AG04449 (cell line): ENCODE measurements around the gene JTB.

Experiments
- CTCF ChIA-PET: fragments of 350-600 bp; formaldehyde crosslinking; extraction: SDS; loops from one replicate; lab custom pipeline; 2021; ENCODE audit warnings: antibody characterized with exemption; lab: Yijun Ruan, JAX
- POLR2A ChIA-PET: fragments of 400-600, 350-600 bp; formaldehyde crosslinking; extraction: SDS; loops from one replicate; lab custom pipeline; 2020; ENCODE audit warnings: antibody characterized with exemption, inconsistent platforms; lab: Yijun Ruan, JAX
- DNase-seq: peaks from one replicate; pipeline ENCODE4 v3.0.0-alpha.2; 2010; ENCODE audit warnings: low read depth, low spot score
- H3K4me3 ChIP-seq: 2 replicates; pipeline ENCODE4 v1.5.1; 2011; ENCODE audit warnings: low read depth, mild to moderate bottlenecking, control low read depth, low read length
- CTCF ChIP-seq: IDR thresholded peaks from one replicate; pipeline ENCODE4 v1.5.1; 2011; ENCODE audit warnings: mild to moderate bottlenecking, moderate library complexity, low read length, control low read depth, inconsistent platforms; ENCODE audit not compliant: insufficient read depth; ENCODE audit errors: missing control alignments

JTB gene

GRCh38 chr1:153956997-153957715, 20.3 kb downstream of the JTB start:
- ChIA-PET CTCF (interaction anchor here (0.7 to 5.6 kb wide), 6 partner anchors 10 to 137 kb away, joined by 3 to 83 read pairs (median 4); partner anchors contain the start of gene DENND4B), POLR2A (interaction anchor here (0.7 to 2.7 kb wide), 5 partner anchors 8 to 331 kb away, joined by 3 to 18 read pairs (median 4); partner anchors contain the start of genes CREB3L4 and DENND4B)
- H3K4me3 ChIP-seq = peak overlapping the region; percentile 94
- DNase-seq = no peak
- TF ChIP-seq CTCF = no peak

DNA sequence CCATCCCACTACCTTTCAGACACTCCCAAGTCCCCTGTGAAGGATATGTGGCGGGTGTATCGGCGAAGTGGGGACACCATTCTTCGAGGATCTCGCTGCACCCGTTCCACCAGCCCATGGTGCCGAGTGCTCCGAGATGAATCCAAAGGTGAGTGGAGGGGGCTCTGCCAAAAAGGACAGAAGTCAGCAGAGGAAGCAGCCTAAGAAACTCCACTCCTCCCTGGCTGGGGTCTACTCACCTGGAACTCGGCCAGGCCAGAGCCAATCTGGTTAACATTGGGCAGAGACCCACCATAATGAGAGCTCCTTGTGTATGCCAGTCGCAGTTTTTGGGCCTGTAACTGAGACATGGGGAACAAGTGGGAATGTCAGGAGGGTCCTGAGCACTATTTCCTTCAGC, 22.6 kb downstream of the JTB start:
- DNase-seq = no peak
- ChIA-PET POLR2A (no interaction called here), CTCF (interaction anchor here (5.6 kb wide), 1 partner anchor 10 kb away, joined by 83 read pairs; the partner anchor contains the start of gene DENND4B)
- TF ChIP-seq CTCF = no peak
- H3K4me3 ChIP-seq = no peak overlapping the region

GRCh38 chr1:153953859-153954365, 23.6 kb downstream of the JTB start:
- DNase-seq = no peak
- no peak overlapping the region for H3K4me3 ChIP-seq
- ChIA-PET CTCF (interaction anchor here (0.6 to 5.6 kb wide), 3 partner anchors 9 to 14 kb away, joined by 3 to 83 read pairs (median 6); partner anchors contain the start of genes CREB3L4 and DENND4B), POLR2A (interaction anchor here (1.1 kb wide), 1 partner anchor 39 kb away, joined by 3 read pairs; no protein-coding TSS in a partner anchor)
- TF ChIP-seq CTCF = no peak

- H3K4me3 ChIP-seq = no peak overlapping the region
- ChIA-PET POLR2A (no interaction called here), CTCF (no interaction called here)
- no peak for TF ChIP-seq CTCF
- DNase-seq = no peak
Measured at GRCh38 chr1:153951801-153952200, 25.7 kb downstream of the JTB start.

DNA sequence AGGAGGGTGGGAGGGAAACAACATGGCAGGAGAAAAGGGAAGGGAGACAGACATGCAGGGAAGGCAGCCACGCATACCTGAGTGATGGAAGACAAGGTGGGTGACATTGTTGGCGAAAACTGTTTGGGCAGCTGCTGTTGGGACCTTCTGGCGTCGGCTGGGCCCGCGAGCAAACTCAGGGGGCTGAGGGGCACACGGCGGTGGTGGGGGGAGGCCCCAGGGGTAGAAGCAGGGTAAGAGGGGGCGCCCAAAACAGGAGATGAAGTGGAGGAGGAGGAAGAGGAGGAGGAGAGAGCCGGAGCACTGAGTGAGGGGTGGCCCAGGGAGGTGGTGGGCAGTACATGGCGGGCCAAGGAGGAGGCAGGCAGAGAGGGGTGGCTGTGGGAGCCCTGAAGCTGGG, 26.3 kb downstream of the JTB start:
- ChIA-PET CTCF (interaction anchor here (1.2 kb wide), 1 partner anchor 10 kb away, joined by 5 read pairs; no protein-coding TSS in a partner anchor), POLR2A (no interaction called here)
- H3K4me3 ChIP-seq = no peak overlapping the region
- no peak for DNase-seq
- no peak for TF ChIP-seq CTCF
